Measurements from ENCODE around the gene MC1R.

DNA sequence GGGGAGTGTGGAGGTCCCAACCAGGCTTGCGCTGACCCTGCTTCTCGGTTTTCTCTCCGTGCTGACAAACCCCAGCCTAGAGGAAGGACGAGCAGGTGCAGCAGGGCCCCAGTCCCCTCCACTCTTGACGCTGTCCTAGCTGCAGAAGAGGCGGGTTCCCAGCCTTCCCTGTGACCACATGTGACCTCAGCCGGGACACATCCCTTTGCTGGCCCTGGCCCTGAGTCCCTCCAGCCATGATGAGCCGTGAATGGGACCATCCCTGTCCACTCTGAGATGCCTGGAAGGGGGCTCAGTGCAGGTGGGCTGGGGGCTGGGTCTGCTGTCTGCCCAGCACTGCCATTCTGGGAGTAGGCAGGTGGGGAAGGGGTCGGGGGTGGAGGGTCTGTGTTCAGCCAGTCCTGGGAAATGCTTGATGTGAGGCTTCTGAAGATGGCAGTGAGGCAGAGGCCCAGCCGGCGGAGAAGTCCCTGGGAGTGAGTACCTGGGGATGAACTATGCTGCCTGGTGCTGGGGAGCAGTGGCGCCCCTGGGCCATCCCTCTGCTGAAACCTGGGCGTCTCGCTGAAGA, 2.6 kb downstream of the MC1R start:
- TF ChIP-seq CTCF (conservative IDR thresholded peaks at IDR 0.05 in 1 of 2, IDR thresholded peaks at IDR 0.05 in 1 of 2; ENCODE audit: low read depth in 1 of 2, low read length in 2 of 2) (no peak), EZH2 (IDR thresholded peaks at IDR 0.05; ENCODE audit: low read length, missing control alignments) (no peak)

Data from fibroblast of lung (primary cell).